MM.1S (cell line): ENCODE data around the gene THAP10.

Experiments used
- EZH2 ChIP-seq: fragments of 300-600 bp; sonication (generic); optimal IDR thresholded peaks from 2 replicates; pipeline ENCODE3; 2017; ENCODE audit warnings: low read depth, mild to moderate bottlenecking, antibody characterized with exemption, low read length, mixed read lengths
- TF ChIP-seq, protein P1 (sequence below): fragments of 300-600 bp; sonication (generic); IDR thresholded peaks from 2 replicates; pipeline ENCODE4 v1.5.1; 2016; ENCODE audit warnings: antibody characterized with exemption, low read length, mixed read lengths

DNA sequence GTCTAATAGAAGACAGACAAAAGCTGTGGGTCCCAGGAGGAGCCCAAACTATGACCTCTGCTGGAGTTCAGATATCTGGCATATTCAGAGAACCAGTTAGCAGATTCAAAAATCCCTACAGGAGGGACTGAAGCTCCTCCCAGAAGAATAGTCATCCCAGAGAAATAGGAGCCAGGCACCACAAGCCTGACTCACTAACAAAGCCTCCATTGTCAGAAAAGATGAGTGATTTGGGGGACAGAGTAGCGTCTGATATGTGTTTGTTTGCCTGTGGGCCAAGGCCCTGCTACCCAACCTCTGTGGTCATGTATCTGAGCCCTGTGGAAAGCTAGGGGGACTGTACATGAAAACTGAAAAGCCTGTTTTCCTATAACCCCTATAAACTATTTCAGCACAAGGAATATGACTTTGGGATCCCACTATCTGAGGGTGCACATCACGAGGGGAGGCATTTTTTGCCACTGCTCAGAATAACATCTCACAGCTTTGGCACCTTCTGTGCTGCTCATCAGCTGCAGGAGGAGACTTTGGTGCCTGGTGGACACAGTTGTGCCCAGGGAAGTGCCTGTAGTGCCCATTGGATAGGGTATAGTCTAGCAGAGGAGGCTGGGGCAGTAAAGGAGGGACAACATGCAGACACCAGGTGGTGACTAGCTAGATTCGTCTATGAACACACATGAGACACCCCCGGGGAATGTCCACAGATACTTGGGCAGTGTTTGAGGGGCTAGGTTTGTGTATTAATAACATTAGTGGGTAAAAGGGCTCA lies 28.6 kb downstream of the THAP10 start:
- TF ChIP-seq, protein P1, sequence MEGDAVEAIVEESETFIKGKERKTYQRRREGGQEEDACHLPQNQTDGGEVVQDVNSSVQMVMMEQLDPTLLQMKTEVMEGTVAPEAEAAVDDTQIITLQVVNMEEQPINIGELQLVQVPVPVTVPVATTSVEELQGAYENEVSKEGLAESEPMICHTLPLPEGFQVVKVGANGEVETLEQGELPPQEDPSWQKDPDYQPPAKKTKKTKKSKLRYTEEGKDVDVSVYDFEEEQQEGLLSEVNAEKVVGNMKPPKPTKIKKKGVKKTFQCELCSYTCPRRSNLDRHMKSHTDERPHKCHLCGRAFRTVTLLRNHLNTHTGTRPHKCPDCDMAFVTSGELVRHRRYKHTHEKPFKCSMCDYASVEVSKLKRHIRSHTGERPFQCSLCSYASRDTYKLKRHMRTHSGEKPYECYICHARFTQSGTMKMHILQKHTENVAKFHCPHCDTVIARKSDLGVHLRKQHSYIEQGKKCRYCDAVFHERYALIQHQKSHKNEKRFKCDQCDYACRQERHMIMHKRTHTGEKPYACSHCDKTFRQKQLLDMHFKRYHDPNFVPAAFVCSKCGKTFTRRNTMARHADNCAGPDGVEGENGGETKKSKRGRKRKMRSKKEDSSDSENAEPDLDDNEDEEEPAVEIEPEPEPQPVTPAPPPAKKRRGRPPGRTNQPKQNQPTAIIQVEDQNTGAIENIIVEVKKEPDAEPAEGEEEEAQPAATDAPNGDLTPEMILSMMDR, result no peak
- no peak for TF ChIP-seq EZH2
